CD14-positive monocyte (primary cell): ENCODE results near the gene ANK2. TPM values are rescaled to one million over a fixed set of nuclear protein-coding genes. Genes with fewer than 3 reads are reported as not detected.

ENCODE experiments used
- DNase-seq, 3 donors: peaks; one replicate each; pipeline ENCODE4 v3.0.0-alpha.2; 2011 to 2022
- H2AFZ ChIP-seq: 2 replicates; pipeline ENCODE4 v1.6.0; 2012; ENCODE audit warnings: mild to moderate bottlenecking, low read depth, low read length, inconsistent platforms; ENCODE audit not compliant: insufficient read depth, poor library complexity, severe bottlenecking
- H3K27ac ChIP-seq, 2 donors: 1 replicate in 1 of 2; 2 replicates in 1 of 2; pipeline ENCODE4 v1.5.1; 2012 to 2013; ENCODE audit warnings: low read length in 2 of 2, control low read depth in 1 of 2, inconsistent platforms in 1 of 2, low read depth in 1 of 2, mild to moderate bottlenecking in 1 of 2
- H3K27me3 ChIP-seq, 2 donors: one replicate each; pipeline versions ENCODE4 v1.6.0 to v1.6.1; 2011 to 2013; ENCODE audit warnings: low read length in 2 of 2; ENCODE audit not compliant: control insufficient read depth in 2 of 2, insufficient read depth in 2 of 2
- H3K36me3 ChIP-seq, 2 donors: replicated peaks in 1 of 2; 1 replicate in 1 of 2; 2 replicates in 1 of 2; pipeline versions ENCODE4 v1.5.1 to v1.6.1; 2012 to 2013; ENCODE audit warnings: low read length in 2 of 2, control low read depth in 1 of 2, inconsistent platforms in 1 of 2, mild to moderate bottlenecking in 1 of 2; ENCODE audit not compliant: insufficient read depth in 2 of 2, control insufficient read depth in 1 of 2
- H3K4me1 ChIP-seq, 2 donors: 1 replicate in 1 of 2; 2 replicates in 1 of 2; pipeline versions ENCODE4 v1.5.1 to v1.6.1; 2012 to 2013; ENCODE audit warnings: low read length in 2 of 2, control low read depth in 1 of 2, inconsistent platforms in 1 of 2, mild to moderate bottlenecking in 1 of 2, moderate library complexity in 1 of 2; ENCODE audit not compliant: insufficient read depth in 2 of 2, control insufficient read depth in 1 of 2
- H3K4me2 ChIP-seq: replicated peaks from 2 replicates; pipeline ENCODE3; 2012; ENCODE audit warnings: low read length, moderate library complexity, mild to moderate bottlenecking; ENCODE audit not compliant: poor library complexity, severe bottlenecking; ENCODE audit errors: extremely low read depth
- H3K4me3 ChIP-seq, 3 experiments: fragments of 200-600 bp in 1 of 3; sonication (generic) in 1 of 3; replicated peaks in 1 of 3; 1 replicate in 2 of 3; 2 replicates in 1 of 3; pipeline ENCODE4 v1.5.1; 2011 to 2013; ENCODE audit warnings: low read length in 3 of 3, mild to moderate bottlenecking in 3 of 3, control low read depth in 2 of 3, low read depth in 2 of 3, inconsistent platforms in 1 of 3, moderate library complexity in 1 of 3
- H3K79me2 ChIP-seq: 2 replicates; pipeline ENCODE4 v1.6.0; 2012; ENCODE audit warnings: mild to moderate bottlenecking, control low read depth, inconsistent platforms, low read length, moderate library complexity; ENCODE audit not compliant: insufficient read depth
- H3K9ac ChIP-seq: 2 replicates; pipeline ENCODE4 v1.6.0; 2017; ENCODE audit warnings: low read length, mild to moderate bottlenecking; ENCODE audit not compliant: insufficient read depth, poor library complexity, severe bottlenecking
- H3K9me3 ChIP-seq, 2 donors: replicated peaks in 1 of 2; 1 replicate in 1 of 2; 2 replicates in 1 of 2; pipeline versions ENCODE4 v1.5.1 to v1.6.1; 2012 to 2013; ENCODE audit warnings: low read length in 2 of 2, control low read depth in 1 of 2; ENCODE audit not compliant: control insufficient read depth in 1 of 2, insufficient read depth in 1 of 2
- H4K20me1 ChIP-seq: 2 replicates; pipeline ENCODE4 v1.6.0; 2012; ENCODE audit warnings: mild to moderate bottlenecking, low read length, control low read depth, moderate library complexity; ENCODE audit not compliant: insufficient read depth
- H3K27ac Mint-ChIP-seq, 7 donors: one replicate each; pipeline ENCODE4 v1.8.0; 2020; ENCODE audit warnings: mild to moderate bottlenecking in 7 of 7, mixed read lengths in 7 of 7, moderate library complexity in 6 of 7, inconsistent platforms in 2 of 7
- H3K27me3 Mint-ChIP-seq, 3 donors: one replicate each; pipeline ENCODE4 v1.8.0; 2021 to 2022; ENCODE audit warnings: low read depth in 3 of 3, mild to moderate bottlenecking in 3 of 3, mixed read lengths in 3 of 3, moderate library complexity in 3 of 3, inconsistent platforms in 1 of 3
- H3K36me3 Mint-ChIP-seq, 2 donors: one replicate each; pipeline ENCODE4 v1.8.0; 2020; ENCODE audit warnings: mixed read lengths in 2 of 2, inconsistent platforms in 1 of 2, mild to moderate bottlenecking in 1 of 2
- H3K4me1 Mint-ChIP-seq: one replicate; pipeline ENCODE4 v1.8.0; 2020; ENCODE audit warnings: mild to moderate bottlenecking, mixed read lengths
- H3K4me3 Mint-ChIP-seq, 2 donors: one replicate each; pipeline ENCODE4 v1.8.0; 2020; ENCODE audit warnings: mild to moderate bottlenecking in 2 of 2, mixed read lengths in 2 of 2, moderate library complexity in 1 of 2
- H3K9me3 Mint-ChIP-seq, 7 donors: one replicate each; pipeline ENCODE4 v1.8.0; 2020 to 2022; ENCODE audit warnings: mixed read lengths in 7 of 7, mild to moderate bottlenecking in 6 of 7, moderate library complexity in 6 of 7, inconsistent platforms in 2 of 7
- WGBS: methylation state at CpG from one replicate; pipeline ENCODE4 v1.1.5; 2013; ENCODE audit warnings: missing lambda C conversion rate; ENCODE audit not compliant: insufficient coverage; 5-methylcytosine and 5-hydroxymethylcytosine counted together
- intact Hi-C, 2 donors: fragments of 100-400 bp; cut with micrococcal nuclease; formaldehyde crosslinking; loops; one replicate each; pipeline versions ENCODE4 v1.15.0 to v1.15.1; 2023
- polyA plus RNA-seq, 3 donors: library from polyadenylated mRNA; depleted of rRNA in 1 of 3; unstranded in 2 of 3; stranded (reverse) in 1 of 3; fragments of 300-500 nt in 2 of 3; fragments of >200 nt in 1 of 3; fragmentation: Illumina TruSeq in 2 of 3; gene quantifications; 1 replicate in 2 of 3; 2 replicates in 1 of 3; pipeline ENCODE4 v1.2.3, GENCODE V29; 2012 to 2021
- TF ChIP-seq, protein P1 (sequence below): fragments of 200-600 bp; IDR thresholded peaks from one replicate; pipeline ENCODE4 v1.8.0; 2022; ENCODE audit warnings: antibody characterized with exemption, mild to moderate bottlenecking

The ANK2 gene
- polyA plus RNA-seq, 3 donors: not detected

DNA sequence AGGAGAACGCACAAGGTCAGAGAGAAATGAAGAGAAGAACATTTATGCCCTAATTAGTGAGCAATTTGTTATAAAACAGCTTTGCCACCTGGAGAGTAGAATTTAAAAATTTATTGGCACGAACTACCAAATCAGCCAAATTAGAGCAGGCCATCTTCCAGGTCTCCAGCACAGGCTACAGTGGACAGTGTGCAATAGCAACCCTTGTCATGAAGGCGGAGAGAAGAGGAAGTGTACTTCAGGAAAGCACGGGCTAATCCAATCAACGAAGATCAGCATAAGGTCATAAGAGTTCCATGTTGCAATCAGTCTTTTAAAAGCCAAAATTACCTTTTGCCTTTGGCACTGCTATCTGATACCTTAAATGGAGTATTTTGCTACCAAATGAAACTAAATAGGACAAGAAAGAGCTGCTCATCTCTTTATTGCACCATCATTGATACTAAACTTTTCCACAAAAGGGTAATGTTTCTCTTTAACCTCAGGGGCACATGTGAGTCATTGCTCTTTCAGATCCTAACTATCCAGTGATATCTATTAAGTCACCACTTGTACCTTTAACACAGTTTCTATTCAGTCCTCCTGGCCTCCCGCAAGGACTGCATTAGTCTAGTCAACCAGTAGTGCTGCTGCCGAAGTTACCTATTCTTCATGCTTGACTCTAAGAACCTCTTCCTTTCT, 19.9 kb downstream of the ANK2 start:
- H3K4me1 Mint-ChIP-seq: no peaks in the 10 kb centered on the region
- H3K36me3 Mint-ChIP-seq: no peaks in the 10 kb centered on the region
- intact Hi-C loops: no loop called here
- no peak overlapping the region for H3K27ac Mint-ChIP-seq
- peaks cover 0 to 5% (median 2%) of the 10 kb centered on the region in 7 donors for H3K9me3 Mint-ChIP-seq
- H3K9me3 ChIP-seq: no peaks in the 10 kb centered on the region
- no peak overlapping the region for H3K4me2 ChIP-seq
- H4K20me1 ChIP-seq: no peaks in the 10 kb centered on the region
- 81% methylated on average over 5 of the region's 7 CpGs for WGBS
- no peaks in the 10 kb centered on the region for H3K27me3 ChIP-seq
- H3K9ac ChIP-seq: no peak overlapping the region
- TF ChIP-seq, protein P1, sequence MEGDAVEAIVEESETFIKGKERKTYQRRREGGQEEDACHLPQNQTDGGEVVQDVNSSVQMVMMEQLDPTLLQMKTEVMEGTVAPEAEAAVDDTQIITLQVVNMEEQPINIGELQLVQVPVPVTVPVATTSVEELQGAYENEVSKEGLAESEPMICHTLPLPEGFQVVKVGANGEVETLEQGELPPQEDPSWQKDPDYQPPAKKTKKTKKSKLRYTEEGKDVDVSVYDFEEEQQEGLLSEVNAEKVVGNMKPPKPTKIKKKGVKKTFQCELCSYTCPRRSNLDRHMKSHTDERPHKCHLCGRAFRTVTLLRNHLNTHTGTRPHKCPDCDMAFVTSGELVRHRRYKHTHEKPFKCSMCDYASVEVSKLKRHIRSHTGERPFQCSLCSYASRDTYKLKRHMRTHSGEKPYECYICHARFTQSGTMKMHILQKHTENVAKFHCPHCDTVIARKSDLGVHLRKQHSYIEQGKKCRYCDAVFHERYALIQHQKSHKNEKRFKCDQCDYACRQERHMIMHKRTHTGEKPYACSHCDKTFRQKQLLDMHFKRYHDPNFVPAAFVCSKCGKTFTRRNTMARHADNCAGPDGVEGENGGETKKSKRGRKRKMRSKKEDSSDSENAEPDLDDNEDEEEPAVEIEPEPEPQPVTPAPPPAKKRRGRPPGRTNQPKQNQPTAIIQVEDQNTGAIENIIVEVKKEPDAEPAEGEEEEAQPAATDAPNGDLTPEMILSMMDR: no peak
- H3K4me1 ChIP-seq: no peaks in the 10 kb centered on the region
- H3K36me3 ChIP-seq: no peaks in the 10 kb centered on the region
- peaks cover 0 to 3% (median 2%) of the 10 kb centered on the region in 3 donors for H3K27me3 Mint-ChIP-seq
- no peak overlapping the region for H3K4me3 ChIP-seq
- H3K4me3 Mint-ChIP-seq: no peak overlapping the region
- H3K79me2 ChIP-seq: no peaks in the 10 kb centered on the region
- no peak overlapping the region for H3K27ac ChIP-seq
- H2AFZ ChIP-seq: no peak overlapping the region
- no peak for DNase-seq

DNA sequence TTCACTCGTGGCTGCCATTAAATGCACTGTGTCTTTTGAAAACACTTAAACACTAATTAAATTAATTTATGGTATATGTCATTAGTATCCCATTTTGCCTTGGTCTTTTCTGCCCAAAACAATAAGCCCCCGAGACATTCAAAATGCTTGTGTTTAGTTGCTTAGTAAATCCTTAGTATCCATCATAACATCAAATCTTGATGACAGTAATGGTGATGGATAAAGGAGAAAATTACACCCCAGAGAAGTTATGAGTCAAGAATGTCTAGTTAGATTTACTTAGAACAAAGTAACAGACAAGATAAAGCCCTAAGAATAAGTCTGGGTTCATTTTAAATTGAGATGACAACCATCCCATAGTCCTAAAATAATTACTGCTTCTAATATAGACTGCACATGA, 21.3 kb downstream of the ANK2 start:
- H3K36me3 Mint-ChIP-seq: no peaks in the 10 kb centered on the region
- H3K27me3 ChIP-seq: no peaks in the 10 kb centered on the region
- no peaks in the 10 kb centered on the region for H3K79me2 ChIP-seq
- DNase-seq: no peak
- no peak overlapping the region for H3K4me3 ChIP-seq
- intact Hi-C loops: no loop called here
- no peak overlapping the region for H3K4me2 ChIP-seq
- no peak overlapping the region for H2AFZ ChIP-seq
- H3K9ac ChIP-seq: no peak overlapping the region
- H3K4me1 ChIP-seq: no peaks in the 10 kb centered on the region
- H3K4me3 Mint-ChIP-seq: no peak overlapping the region
- H3K9me3 Mint-ChIP-seq: peaks cover 0 to 5% (median 2%) of the 10 kb centered on the region in 7 donors
- TF ChIP-seq, protein P1: no peak
- no peaks in the 10 kb centered on the region for H3K9me3 ChIP-seq
- H3K27me3 Mint-ChIP-seq: peaks cover 0 to 3% (median 0%) of the 10 kb centered on the region in 3 donors
- no peaks in the 10 kb centered on the region for H3K4me1 Mint-ChIP-seq
- WGBS: no CpG with 5 or more reads among the region's 2 CpGs
- no peaks in the 10 kb centered on the region for H3K36me3 ChIP-seq
- H4K20me1 ChIP-seq: no peaks in the 10 kb centered on the region
- H3K27ac Mint-ChIP-seq: no peak overlapping the region
- H3K27ac ChIP-seq: no peak overlapping the region
